ENCODE data around the gene TUBB8B. TPM values are rescaled to one million over a fixed set of nuclear protein-coding genes. Genes with fewer than 3 reads are reported as not detected.
A peak's percentile ranks its signal among the peaks of the same experiment; 100 is the strongest.
"Not testable (repeated sequence)": the region's sequence is repeated elsewhere in the genome, so short reads cannot be mapped to it uniquely, and the experiment has no call there.

The TUBB8B gene
- total RNA-seq, 1 donor from 2014 or later, result not detected

DNA sequence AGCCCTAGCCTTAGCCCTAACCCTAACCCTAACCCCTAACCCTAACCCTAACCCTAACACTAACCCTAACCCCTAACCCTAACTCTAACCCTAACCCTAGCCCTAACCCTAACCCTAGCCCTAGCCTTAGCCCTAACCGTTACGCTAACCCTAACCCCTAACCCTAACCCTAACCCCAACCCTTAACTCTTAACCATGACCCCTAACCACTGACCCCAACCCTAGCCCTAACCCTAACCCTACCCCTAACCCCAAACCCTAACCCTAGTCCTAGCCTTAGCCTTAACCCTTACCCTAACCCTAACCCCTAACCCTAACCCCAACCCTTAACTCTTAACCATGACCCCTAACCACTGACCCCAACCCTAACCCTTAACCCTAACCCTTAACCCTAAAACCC is 14.2 kb upstream of the TUBB8B start:
- DNase-seq (ENCODE audit: missing footprints); ATAC-seq; intact Hi-C loops (cut with DNase I): not testable (repeated sequence)

DNA sequence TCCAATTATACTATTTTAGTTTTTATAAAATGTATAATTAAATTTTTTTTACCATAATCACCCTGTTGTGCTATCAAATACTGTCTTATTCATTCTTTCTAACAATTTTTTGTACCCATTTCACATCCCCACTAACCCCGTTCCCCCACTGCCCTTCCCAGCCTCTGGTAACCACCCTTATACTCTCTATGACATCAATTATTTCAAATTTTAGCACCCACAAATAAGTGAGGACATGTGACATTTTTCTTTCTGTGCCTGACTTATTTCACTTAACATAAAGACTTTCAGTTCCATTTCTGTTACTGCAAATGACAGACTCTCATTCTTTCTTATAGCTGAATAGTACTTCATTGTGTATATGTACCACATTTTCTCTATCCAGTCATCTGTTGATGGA is 5.0 kb upstream of the TUBB8B start:
- ATAC-seq; intact Hi-C loops (cut with DNase I); DNase-seq (ENCODE audit: missing footprints): not testable (repeated sequence)

DNA sequence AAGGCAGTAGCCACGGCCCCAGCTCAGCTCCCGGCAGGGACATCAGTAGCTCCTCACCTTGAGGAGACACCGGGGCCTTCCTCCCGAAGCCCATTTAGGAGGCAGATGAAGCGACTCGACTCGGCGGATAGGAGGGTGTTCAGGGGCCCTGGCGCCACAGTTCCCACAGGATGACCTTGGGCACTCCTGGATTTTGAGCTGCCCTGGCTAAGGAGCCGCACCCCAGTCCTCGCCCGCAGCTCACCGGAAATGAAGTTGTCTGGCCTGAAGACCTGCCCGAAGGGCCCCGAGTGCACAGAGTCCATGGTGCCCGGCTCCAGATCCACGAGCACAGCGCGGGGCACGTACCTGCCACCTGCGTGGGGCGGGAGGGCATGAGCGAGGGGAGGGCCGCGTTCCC is 719 bp downstream of the TUBB8B start:
- ATAC-seq; DNase-seq (ENCODE audit: missing footprints); intact Hi-C loops (cut with DNase I): not testable (repeated sequence)

GRCh38 chr18:13177-13576 is 36.2 kb downstream of the TUBB8B start:
- intact Hi-C loops (cut with DNase I); DNase-seq (ENCODE audit: missing footprints): not testable (repeated sequence)
- peak; percentile 16 for ATAC-seq

DNA sequence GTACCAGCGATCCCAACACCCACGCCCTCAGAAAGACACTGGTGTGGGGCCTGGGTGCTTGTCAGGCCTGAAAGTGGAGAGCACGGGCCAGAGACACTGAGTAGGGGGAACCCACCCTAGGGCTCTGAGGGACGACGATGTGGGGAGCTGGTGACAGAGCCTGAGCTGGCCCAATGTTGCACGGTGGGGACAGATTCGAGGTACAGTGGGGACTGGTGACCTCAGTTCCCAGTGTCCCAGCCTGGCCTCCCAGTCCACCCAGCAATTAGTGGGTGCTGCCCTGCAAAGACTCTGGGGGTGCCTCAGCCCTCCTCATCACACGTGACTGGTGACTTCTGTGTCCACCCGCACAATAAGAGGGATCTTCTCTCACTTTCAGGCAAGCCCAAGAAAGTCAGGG is 36.6 kb downstream of the TUBB8B start:
- DNase-seq (ENCODE audit: missing footprints); intact Hi-C loops (cut with DNase I); ATAC-seq: not testable (repeated sequence)

DNA sequence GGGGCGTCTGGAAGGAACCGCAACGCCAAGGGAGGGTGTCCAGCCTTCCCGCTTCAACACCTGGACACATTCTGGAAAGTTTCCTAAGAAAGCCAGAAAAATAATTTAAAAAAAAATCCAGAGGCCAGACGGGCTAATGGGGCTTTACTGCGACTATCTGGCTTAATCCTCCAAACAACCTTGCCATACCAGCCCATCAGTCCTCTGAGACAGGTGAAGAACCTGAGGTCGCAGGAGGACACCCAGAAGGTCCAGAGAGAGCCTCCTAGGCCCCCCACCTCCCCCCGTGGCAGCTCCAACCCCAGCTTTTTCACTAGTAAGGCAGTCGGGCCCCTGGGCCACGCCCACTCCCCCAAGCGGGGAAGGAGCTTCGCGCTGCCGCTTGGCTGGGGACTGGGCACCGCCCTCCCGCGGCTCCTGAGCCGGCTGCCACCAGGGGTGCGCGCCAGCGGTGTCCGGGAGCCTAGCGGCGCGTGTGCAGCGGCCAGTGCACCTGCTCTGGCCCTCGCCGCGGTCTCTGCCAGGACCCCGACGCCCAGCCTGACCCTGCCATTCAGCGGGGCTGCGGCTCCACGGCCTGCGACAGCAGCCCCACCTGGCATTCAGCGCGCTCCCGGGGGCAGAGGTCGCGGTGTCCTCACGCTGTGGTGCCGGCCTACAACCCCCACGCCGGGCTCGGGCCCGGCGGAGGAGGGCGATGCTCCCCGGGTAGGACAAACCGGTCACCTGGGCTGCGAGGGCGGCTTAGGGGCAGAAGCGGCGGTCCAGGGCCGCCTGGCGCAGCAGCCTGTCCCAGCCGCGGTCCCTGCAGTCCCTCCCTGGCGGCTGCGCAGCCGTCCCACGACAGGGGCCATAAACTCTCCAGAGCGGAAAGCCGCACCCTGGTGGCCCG is 37.8 kb downstream of the TUBB8B start:
- not testable (repeated sequence) for ATAC-seq

DNA sequence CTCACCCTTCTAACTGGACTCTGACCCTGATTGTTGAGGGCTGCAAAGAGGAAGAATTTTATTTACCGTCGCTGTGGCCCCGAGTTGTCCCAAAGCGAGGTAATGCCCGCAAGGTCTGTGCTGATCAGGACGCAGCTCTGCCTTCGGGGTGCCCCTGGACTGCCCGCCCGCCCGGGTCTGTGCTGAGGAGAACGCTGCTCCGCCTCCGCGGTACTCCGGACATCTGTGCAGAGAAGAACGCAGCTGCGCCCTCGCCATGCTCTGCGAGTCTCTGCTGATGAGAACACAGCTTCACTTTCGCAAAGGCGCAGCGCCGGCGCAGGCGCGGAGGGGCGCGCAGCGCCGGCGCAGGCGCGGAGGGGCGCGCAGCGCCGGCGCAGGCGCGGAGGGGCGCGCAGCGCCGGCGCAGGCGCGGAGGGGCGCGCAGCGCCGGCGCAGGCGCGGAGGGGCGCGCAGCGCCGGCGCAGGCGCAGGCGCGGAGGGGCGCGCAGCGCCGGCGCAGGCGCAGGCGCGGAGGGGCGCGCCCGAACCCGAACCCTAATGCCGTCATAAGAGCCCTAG is 38.7 kb downstream of the TUBB8B start:
- DNase-seq (ENCODE audit: missing footprints), result peak; percentile 48
- not testable (repeated sequence) for ATAC-seq

More for the DNA sequence above, 37.8 kb downstream of the TUBB8B start:
- DNase-seq (ENCODE audit: missing footprints); intact Hi-C loops (cut with DNase I): not testable (repeated sequence)

GRCh38 chr18:9937-10336 is 39.5 kb downstream of the TUBB8B start:
- intact Hi-C loops (cut with DNase I); ATAC-seq; DNase-seq (ENCODE audit: missing footprints): not testable (repeated sequence)

More for the DNA sequence above, 38.7 kb downstream of the TUBB8B start:
- intact Hi-C loops (cut with DNase I), result not testable (repeated sequence)

Other genes starting within 250 kb of the TUBB8B start
- 48.7 TPM for gene USP14, start 108.9 kb upstream of the TUBB8B start, total RNA-seq
- gene THOC1, start 218.4 kb upstream of the TUBB8B start, total RNA-seq, result 12.7 TPM